ENCODE measurements around the gene PPP1R16B.
A peak's percentile ranks its signal among the peaks of the same experiment; 100 is the strongest.

Gene PPP1R16B

GRCh38 chr20:38893565-38894090 is 88.1 kb downstream of the PPP1R16B start:
- H4K20me1 ChIP-seq (ENCODE audit: insufficient read depth): no peaks in the 10 kb centered on the region
- TF ChIP-seq, protein P1, sequence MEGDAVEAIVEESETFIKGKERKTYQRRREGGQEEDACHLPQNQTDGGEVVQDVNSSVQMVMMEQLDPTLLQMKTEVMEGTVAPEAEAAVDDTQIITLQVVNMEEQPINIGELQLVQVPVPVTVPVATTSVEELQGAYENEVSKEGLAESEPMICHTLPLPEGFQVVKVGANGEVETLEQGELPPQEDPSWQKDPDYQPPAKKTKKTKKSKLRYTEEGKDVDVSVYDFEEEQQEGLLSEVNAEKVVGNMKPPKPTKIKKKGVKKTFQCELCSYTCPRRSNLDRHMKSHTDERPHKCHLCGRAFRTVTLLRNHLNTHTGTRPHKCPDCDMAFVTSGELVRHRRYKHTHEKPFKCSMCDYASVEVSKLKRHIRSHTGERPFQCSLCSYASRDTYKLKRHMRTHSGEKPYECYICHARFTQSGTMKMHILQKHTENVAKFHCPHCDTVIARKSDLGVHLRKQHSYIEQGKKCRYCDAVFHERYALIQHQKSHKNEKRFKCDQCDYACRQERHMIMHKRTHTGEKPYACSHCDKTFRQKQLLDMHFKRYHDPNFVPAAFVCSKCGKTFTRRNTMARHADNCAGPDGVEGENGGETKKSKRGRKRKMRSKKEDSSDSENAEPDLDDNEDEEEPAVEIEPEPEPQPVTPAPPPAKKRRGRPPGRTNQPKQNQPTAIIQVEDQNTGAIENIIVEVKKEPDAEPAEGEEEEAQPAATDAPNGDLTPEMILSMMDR (conservative IDR thresholded peaks at IDR 0.05; ENCODE audit: low read depth, low read length): peak; percentile 78
- peak overlapping the region; percentile 74; the same call in 1 of the 2 replicates for H3K4me2 ChIP-seq
- no peaks in the 10 kb centered on the region for H3K79me2 ChIP-seq (ENCODE audit: insufficient read depth, low read depth)
- no peak overlapping the region for H3K27ac ChIP-seq
- H2AFZ ChIP-seq (ENCODE audit: low read depth): peak overlapping the region; percentile 58; the same call in 1 of the 2 replicates
- peaks cover 39% of the 10 kb centered on the region for H3K4me1 ChIP-seq (ENCODE audit: low read depth, poor library complexity, severe bottlenecking)
- H3K36me3 ChIP-seq (ENCODE audit: insufficient read depth): no peaks in the 10 kb centered on the region
- H3K9ac ChIP-seq: no peak overlapping the region; the same call in 1 of the 2 replicates
- no peaks in the 10 kb centered on the region for H3K27me3 ChIP-seq (ENCODE audit: insufficient read depth, low read depth)
- H3K4me3 ChIP-seq (IDR thresholded peaks at IDR 0.05; ENCODE audit: insufficient read depth, low read depth, low read length): no peak overlapping the region

DNA sequence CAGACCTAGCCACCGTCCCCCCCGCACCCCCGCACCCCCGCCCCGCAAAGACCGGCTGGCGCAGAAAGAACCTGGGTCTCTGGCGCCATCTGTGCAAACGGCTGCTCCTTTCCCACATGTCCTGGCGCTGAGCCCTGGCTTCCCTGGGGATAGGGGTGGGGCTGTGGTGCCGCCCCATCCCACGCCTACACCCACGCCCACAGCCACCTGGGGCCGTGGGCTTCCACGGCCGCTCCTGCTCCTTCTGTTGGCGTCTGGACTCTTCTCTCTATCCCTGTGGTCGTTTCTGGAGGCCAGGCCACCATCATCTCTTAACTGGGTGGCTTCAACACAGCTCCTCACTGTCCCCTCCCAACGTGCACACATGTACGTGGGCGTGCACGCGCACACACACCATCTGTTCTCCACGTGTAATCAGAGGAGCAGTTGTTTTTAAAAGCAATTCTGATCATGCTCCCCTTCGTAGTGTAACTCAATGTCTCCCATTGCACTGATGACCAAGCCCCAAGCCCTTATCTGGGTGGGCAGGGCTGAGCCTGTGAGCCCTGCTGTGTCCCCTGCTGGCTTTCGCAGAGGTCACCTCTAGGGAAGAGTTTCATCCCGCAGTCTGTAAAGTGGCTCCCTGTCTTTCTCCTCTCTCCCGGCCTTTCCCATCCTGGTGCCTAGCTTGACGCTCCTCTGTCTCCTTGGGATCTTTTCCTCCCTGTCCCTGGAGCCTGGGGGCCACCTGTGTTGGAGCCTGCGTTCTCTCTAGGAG is 88.8 kb downstream of the PPP1R16B start:
- Histone ChIP-seq H4K20me1 (ENCODE audit: insufficient read depth) (no peaks in the 10 kb centered on the region), H3K9ac (no peak overlapping the region; the same call in 1 of the 2 replicates), H3K4me3 (IDR thresholded peaks at IDR 0.05; ENCODE audit: insufficient read depth, low read depth, low read length) (no peak overlapping the region), H3K4me2 (peak overlapping the region; percentile 49; the same call in 1 of the 2 replicates), H3K27me3 (ENCODE audit: insufficient read depth, low read depth) (no peaks in the 10 kb centered on the region), H3K36me3 (ENCODE audit: insufficient read depth) (no peaks in the 10 kb centered on the region), H2AFZ (ENCODE audit: low read depth) (peak overlapping the region; percentile 58; the same call in 1 of the 2 replicates), H3K4me1 (ENCODE audit: low read depth, poor library complexity, severe bottlenecking) (peaks cover 39% of the 10 kb centered on the region), H3K27ac (no peak overlapping the region), H3K79me2 (ENCODE audit: insufficient read depth, low read depth) (no peaks in the 10 kb centered on the region)
- TF ChIP-seq, protein P1 (conservative IDR thresholded peaks at IDR 0.05; ENCODE audit: low read depth, low read length): no peak

- H3K36me3 ChIP-seq (ENCODE audit: insufficient read depth): no peaks in the 10 kb centered on the region
- no peaks in the 10 kb centered on the region for H3K27me3 ChIP-seq (ENCODE audit: insufficient read depth, low read depth)
- TF ChIP-seq, protein P1 (conservative IDR thresholded peaks at IDR 0.05; ENCODE audit: low read depth, low read length): no peak
These were observed 89.8 kb downstream of the PPP1R16B start for GRCh38 chr20:38895098-38895949.

GRCh38 chr20:38896009-38896594 is 90.6 kb downstream of the PPP1R16B start:
- no peaks in the 10 kb centered on the region for H3K27me3 ChIP-seq (ENCODE audit: insufficient read depth, low read depth)

More at GRCh38 chr20:38895098-38895949, 89.8 kb downstream of the PPP1R16B start:
- no peak overlapping the region for H3K4me2 ChIP-seq
- no peak overlapping the region for H3K9ac ChIP-seq
- no peak overlapping the region for H3K27ac ChIP-seq
- H4K20me1 ChIP-seq (ENCODE audit: insufficient read depth): no peaks in the 10 kb centered on the region
- H3K4me3 ChIP-seq (IDR thresholded peaks at IDR 0.05; ENCODE audit: insufficient read depth, low read depth, low read length): no peak overlapping the region
- no peaks in the 10 kb centered on the region for H3K79me2 ChIP-seq (ENCODE audit: insufficient read depth, low read depth)
- peaks cover 39% of the 10 kb centered on the region for H3K4me1 ChIP-seq (ENCODE audit: low read depth, poor library complexity, severe bottlenecking)
- no peak overlapping the region for H2AFZ ChIP-seq (ENCODE audit: low read depth)

More at GRCh38 chr20:38896009-38896594, 90.6 kb downstream of the PPP1R16B start:
- Histone ChIP-seq H2AFZ (ENCODE audit: low read depth) (no peak overlapping the region), H3K36me3 (ENCODE audit: insufficient read depth) (no peaks in the 10 kb centered on the region), H3K4me1 (ENCODE audit: low read depth, poor library complexity, severe bottlenecking) (peaks cover 34% of the 10 kb centered on the region), H3K4me3 (IDR thresholded peaks at IDR 0.05; ENCODE audit: insufficient read depth, low read depth, low read length) (no peak overlapping the region), H3K4me2 (no peak overlapping the region), H4K20me1 (ENCODE audit: insufficient read depth) (no peaks in the 10 kb centered on the region), H3K9ac (no peak overlapping the region), H3K27ac (no peak overlapping the region), H3K79me2 (ENCODE audit: insufficient read depth, low read depth) (no peaks in the 10 kb centered on the region)
- TF ChIP-seq, protein P1 (conservative IDR thresholded peaks at IDR 0.05; ENCODE audit: low read depth, low read length): no peak
